HepG2 (cell line): ENCODE data around the gene FASTK. TPM values are rescaled to one million over a fixed set of nuclear protein-coding genes. Genes with fewer than 3 reads are reported as not detected.

ENCODE experiments used
- DNMT1 ChIP-seq: sonication (generic); formaldehyde crosslinking; IDR thresholded peaks from 2 replicates; pipeline ENCODE4 v1.5.1; 2020; ENCODE audit warnings: mild to moderate bottlenecking, missing genetic modification reagents
- KAT2B ChIP-seq: fragments of 150-350 bp; IDR thresholded peaks from 2 replicates; pipeline ENCODE4 v1.6.1; 2014; ENCODE audit warnings: low read depth, low read length, borderline replicate concordance
- KIAA2018 ChIP-seq: sonication (generic); formaldehyde crosslinking; IDR thresholded peaks from 2 replicates; pipeline ENCODE4 v1.5.0; 2020; ENCODE audit warnings: mild to moderate bottlenecking, missing genetic modification reagents, borderline replicate concordance
- MED8 ChIP-seq: sonication (generic); formaldehyde crosslinking; IDR thresholded peaks from 2 replicates; pipeline ENCODE4 v1.8.1; 2023; ENCODE audit warnings: mild to moderate bottlenecking, missing genetic modification reagents; ENCODE audit not compliant: insufficient replicate concordance
- MNT ChIP-seq: fragments of 450-650 bp; IDR thresholded peaks from 2 replicates; pipeline ENCODE4 v1.6.1; 2016
- NFIC ChIP-seq: IDR thresholded peaks from 2 replicates; pipeline ENCODE4 v1.6.1; 2012; ENCODE audit warnings: mild to moderate bottlenecking, low read length, inconsistent platforms
- RNF2 ChIP-seq: fragments of 450-650 bp; conservative IDR thresholded peaks from 2 replicates; pipeline ENCODE4 v1.6.1; 2016; ENCODE audit warnings: low read depth
- ZNF12 ChIP-seq: sonication (generic); formaldehyde crosslinking; IDR thresholded peaks from 2 replicates; pipeline ENCODE4 v1.5.0; 2020; ENCODE audit warnings: missing genetic modification reagents
- ZNF674 ChIP-seq: sonication (generic); formaldehyde crosslinking; IDR thresholded peaks from 2 replicates; pipeline ENCODE4 v1.5.0; 2020; ENCODE audit warnings: low read depth, mild to moderate bottlenecking, missing genetic modification reagents
- ZNF746 ChIP-seq: sonication (generic); formaldehyde crosslinking; IDR thresholded peaks from 2 replicates; pipeline ENCODE4 v1.8.0; 2022; ENCODE audit warnings: mild to moderate bottlenecking, missing genetic modification reagents
- ZNF841 ChIP-seq: sonication (generic); formaldehyde crosslinking; IDR thresholded peaks from 2 replicates; pipeline ENCODE4 v1.8.1; 2023; ENCODE audit warnings: missing genetic modification reagents, borderline replicate concordance
- polyA plus RNA-seq, 8 experiments: library from polyadenylated mRNA; depleted of rRNA in 3 of 8; stranded (reverse) in 7 of 8; unstranded in 1 of 8; fragments of >200 nt; fragmentation: Illumina TruSeq in 4 of 8; extraction: Trizol in 4 of 8; gene quantifications; 2 replicates each; pipeline versions ENCODE4 v1.2.1 to v1.2.3, GENCODE V29; 2011 to 2016; ENCODE audit warnings: low read depth in 4 of 8, missing spikeins in 1 of 8, mixed read lengths in 1 of 8; ENCODE audit not compliant: insufficient read depth in 1 of 8
- total RNA-seq, 5 experiments: library from RNA; depleted of rRNA; stranded (reverse); fragments of >200 nt; fragmentation: Illumina TruSeq; extraction: Trizol; gene quantifications; 2 replicates each; pipeline ENCODE4 v1.2.3, GENCODE V29; 2016; ENCODE audit warnings: low read depth in 1 of 5
- TF ChIP-seq, protein P1 (sequence below): sonication (generic); formaldehyde crosslinking; IDR thresholded peaks from 2 replicates; pipeline ENCODE4 v1.4.0; 2020; ENCODE audit warnings: missing genetic modification reagents
- TF ChIP-seq, protein P2 (sequence below): sonication (generic); formaldehyde crosslinking; IDR thresholded peaks from 2 replicates; pipeline ENCODE4 v1.8.0; 2022; ENCODE audit warnings: mild to moderate bottlenecking, missing genetic modification reagents, moderate library complexity
- TF ChIP-seq, protein P3 (sequence below): sonication (generic); formaldehyde crosslinking; IDR thresholded peaks from 2 replicates; pipeline ENCODE4 v1.5.0; 2020; ENCODE audit warnings: mild to moderate bottlenecking, missing genetic modification reagents, borderline replicate concordance

The FASTK gene
- total and polyA plus RNA-seq, 2 of the 13 experiments (the other 11 are each of a cell fraction or from before 2014, with no cell fraction given) = 52.9 to 55.7 TPM

GRCh38 chr7:151087245-151088018, 6.8 kb upstream of the FASTK start (continued):
- no peak for TF ChIP-seq ZNF674 (CRISPR knock-in tag)
- no peak; the same call in 1 of the 2 replicates for TF ChIP-seq ZNF841 (CRISPR knock-in tag)
- TF ChIP-seq, protein P1, sequence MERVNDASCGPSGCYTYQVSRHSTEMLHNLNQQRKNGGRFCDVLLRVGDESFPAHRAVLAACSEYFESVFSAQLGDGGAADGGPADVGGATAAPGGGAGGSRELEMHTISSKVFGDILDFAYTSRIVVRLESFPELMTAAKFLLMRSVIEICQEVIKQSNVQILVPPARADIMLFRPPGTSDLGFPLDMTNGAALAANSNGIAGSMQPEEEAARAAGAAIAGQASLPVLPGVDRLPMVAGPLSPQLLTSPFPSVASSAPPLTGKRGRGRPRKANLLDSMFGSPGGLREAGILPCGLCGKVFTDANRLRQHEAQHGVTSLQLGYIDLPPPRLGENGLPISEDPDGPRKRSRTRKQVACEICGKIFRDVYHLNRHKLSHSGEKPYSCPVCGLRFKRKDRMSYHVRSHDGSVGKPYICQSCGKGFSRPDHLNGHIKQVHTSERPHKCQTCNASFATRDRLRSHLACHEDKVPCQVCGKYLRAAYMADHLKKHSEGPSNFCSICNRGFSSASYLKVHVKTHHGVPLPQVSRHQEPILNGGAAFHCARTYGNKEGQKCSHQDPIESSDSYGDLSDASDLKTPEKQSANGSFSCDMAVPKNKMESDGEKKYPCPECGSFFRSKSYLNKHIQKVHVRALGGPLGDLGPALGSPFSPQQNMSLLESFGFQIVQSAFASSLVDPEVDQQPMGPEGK = peak; percentile 61
- TF ChIP-seq KIAA2018 = no peak
- TF ChIP-seq KAT2B = no peak
- TF ChIP-seq DNMT1 = no peak
- no peak for TF ChIP-seq MNT
- TF ChIP-seq MED8 = no peak
- TF ChIP-seq ZNF746 (CRISPR knock-in tag) = no peak; the same call in 1 of the 2 replicates
- TF ChIP-seq RNF2 = 0 out of 2 replicates have a peak, but pooled peaks have one; percentile 43
- no peak for TF ChIP-seq NFIC
- TF ChIP-seq, protein P2, sequence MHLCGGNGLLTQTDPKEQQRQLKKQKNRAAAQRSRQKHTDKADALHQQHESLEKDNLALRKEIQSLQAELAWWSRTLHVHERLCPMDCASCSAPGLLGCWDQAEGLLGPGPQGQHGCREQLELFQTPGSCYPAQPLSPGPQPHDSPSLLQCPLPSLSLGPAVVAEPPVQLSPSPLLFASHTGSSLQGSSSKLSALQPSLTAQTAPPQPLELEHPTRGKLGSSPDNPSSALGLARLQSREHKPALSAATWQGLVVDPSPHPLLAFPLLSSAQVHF (CRISPR knock-in tag) = no peak
- TF ChIP-seq, protein P3, sequence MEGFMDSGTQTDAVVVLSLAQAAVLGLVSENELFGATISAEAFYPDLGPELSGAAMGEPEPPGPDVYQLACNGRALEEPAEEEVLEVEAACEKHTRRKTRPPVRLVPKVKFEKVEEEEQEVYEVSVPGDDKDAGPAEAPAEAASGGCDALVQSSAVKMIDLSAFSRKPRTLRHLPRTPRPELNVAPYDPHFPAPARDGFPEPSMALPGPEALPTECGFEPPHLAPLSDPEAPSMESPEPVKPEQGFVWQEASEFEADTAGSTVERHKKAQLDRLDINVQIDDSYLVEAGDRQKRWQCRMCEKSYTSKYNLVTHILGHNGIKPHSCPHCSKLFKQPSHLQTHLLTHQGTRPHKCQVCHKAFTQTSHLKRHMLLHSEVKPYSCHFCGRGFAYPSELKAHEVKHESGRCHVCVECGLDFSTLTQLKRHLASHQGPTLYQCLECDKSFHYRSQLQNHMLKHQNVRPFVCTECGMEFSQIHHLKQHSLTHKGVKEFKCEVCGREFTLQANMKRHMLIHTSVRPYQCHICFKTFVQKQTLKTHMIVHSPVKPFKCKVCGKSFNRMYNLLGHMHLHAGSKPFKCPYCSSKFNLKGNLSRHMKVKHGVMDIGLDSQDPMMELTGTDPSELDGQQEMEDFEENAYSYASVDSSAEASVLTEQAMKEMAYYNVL (CRISPR knock-in tag) = no peak; the same call in 1 of the 2 replicates
- TF ChIP-seq ZNF12 (CRISPR knock-in tag) = no peak
